Measurements from ENCODE around the gene ABTB2.
"Not testable (repeated sequence)": the region's sequence is repeated elsewhere in the genome, so short reads cannot be mapped to it uniquely, and the experiment has no call there.

ABTB2 gene

GRCh38 chr11:34357701-34358257, at the start of gene ABTB2:
ABTB2 (minus strand) TSS chr11:34358010.
- peak; percentile 97 to 100 (median 98) for DNase-seq
- intact Hi-C loops (cut with DNase I), result loop anchor here (2.0 to 5.0 kb wide), 4 partner anchors 95 to 500 kb away; partner anchors contain the start of genes CAPRIN1 and NAT10

- DNase-seq, result no peak
- intact Hi-C loops (cut with DNase I), result no loop called here
These were observed 49.5 kb upstream of the ABTB2 start for GRCh38 chr11:34407121-34407813.

GRCh38 chr11:34406413-34406812, 48.6 kb upstream of the ABTB2 start:
- DNase-seq, result no peak
- intact Hi-C loops (cut with DNase I), result no loop called here

GRCh38 chr11:34405079-34405858, 47.5 kb upstream of the ABTB2 start:
- intact Hi-C loops (cut with DNase I), result no loop called here

GRCh38 chr11:34404280-34404679, 46.5 kb upstream of the ABTB2 start:
- intact Hi-C loops (cut with DNase I), result no loop called here
- DNase-seq, result no peak

More at GRCh38 chr11:34405079-34405858, 47.5 kb upstream of the ABTB2 start:
- no peak for DNase-seq

GRCh38 chr11:34403431-34403830, 45.6 kb upstream of the ABTB2 start:
- intact Hi-C loops (cut with DNase I), result no loop called here
- DNase-seq, result no peak

- no peak for DNase-seq
- intact Hi-C loops (cut with DNase I), result no loop called here
These were observed 40.0 kb upstream of the ABTB2 start for GRCh38 chr11:34397811-34398210.

- intact Hi-C loops (cut with DNase I), result no loop called here
- DNase-seq, result no peak
These were observed 39.3 kb upstream of the ABTB2 start for GRCh38 chr11:34397120-34397519.

GRCh38 chr11:34395916-34396550, 38.2 kb upstream of the ABTB2 start:
- DNase-seq, result no peak
- intact Hi-C loops (cut with DNase I), result no loop called here

GRCh38 chr11:34394771-34395300, 37.0 kb upstream of the ABTB2 start:
- intact Hi-C loops (cut with DNase I), result no loop called here
- DNase-seq, result no peak

- no peak for DNase-seq
- intact Hi-C loops (cut with DNase I), result no loop called here
These were observed 29.8 kb upstream of the ABTB2 start for GRCh38 chr11:34387653-34388052.

- intact Hi-C loops (cut with DNase I); DNase-seq: not testable (repeated sequence)
These were observed 28.5 kb upstream of the ABTB2 start for GRCh38 chr11:34386356-34386755.

GRCh38 chr11:34382532-34383276, 24.9 kb upstream of the ABTB2 start:
- DNase-seq, result no peak
- intact Hi-C loops (cut with DNase I), result no loop called here

- no peak for DNase-seq
- intact Hi-C loops (cut with DNase I), result no loop called here
These were observed 24.0 kb upstream of the ABTB2 start for GRCh38 chr11:34381775-34382174.

- no peak for DNase-seq
- intact Hi-C loops (cut with DNase I), result no loop called here
These were observed 22.9 kb upstream of the ABTB2 start for GRCh38 chr11:34380696-34381095.

GRCh38 chr11:34379539-34379938, 21.7 kb upstream of the ABTB2 start:
- no peak for DNase-seq
- intact Hi-C loops (cut with DNase I), result no loop called here

GRCh38 chr11:34379079-34379478, 21.3 kb upstream of the ABTB2 start:
- DNase-seq, result no peak
- intact Hi-C loops (cut with DNase I), result no loop called here

GRCh38 chr11:34373727-34374126, 15.9 kb upstream of the ABTB2 start:
- intact Hi-C loops (cut with DNase I), result no loop called here

GRCh38 chr11:34366522-34366921, 8.7 kb upstream of the ABTB2 start:
- intact Hi-C loops (cut with DNase I), result no loop called here
- DNase-seq, result no peak

More at GRCh38 chr11:34373727-34374126, 15.9 kb upstream of the ABTB2 start:
- no peak for DNase-seq

GRCh38 chr11:34364102-34364501, 6.3 kb upstream of the ABTB2 start:
- no peak for DNase-seq
- intact Hi-C loops (cut with DNase I), result loop anchor here (5.0 kb wide), 1 partner anchor 123 kb away; no protein-coding TSS in a partner anchor
